GM03348 (cell line): Measurements from ENCODE around the gene EIF4EBP2.
A peak's percentile ranks its signal among the peaks of the same experiment; 100 is the strongest.

Experiments used
- DNase-seq: peaks from one replicate; pipeline ENCODE4 v3.0.0; 2012; ENCODE audit warnings: low spot score

The EIF4EBP2 gene

GRCh38 chr10:70461397-70462348 lies 57.7 kb downstream of the EIF4EBP2 start:
- DNase-seq: peak; percentile 85

- peak; percentile 24 for DNase-seq
These were observed 58.5 kb downstream of the EIF4EBP2 start for GRCh38 chr10:70462349-70462984.

- no peak for DNase-seq
These were observed 61.3 kb downstream of the EIF4EBP2 start for GRCh38 chr10:70465278-70465677.

GRCh38 chr10:70465832-70466231 lies 61.9 kb downstream of the EIF4EBP2 start:
- no peak for DNase-seq

DNA sequence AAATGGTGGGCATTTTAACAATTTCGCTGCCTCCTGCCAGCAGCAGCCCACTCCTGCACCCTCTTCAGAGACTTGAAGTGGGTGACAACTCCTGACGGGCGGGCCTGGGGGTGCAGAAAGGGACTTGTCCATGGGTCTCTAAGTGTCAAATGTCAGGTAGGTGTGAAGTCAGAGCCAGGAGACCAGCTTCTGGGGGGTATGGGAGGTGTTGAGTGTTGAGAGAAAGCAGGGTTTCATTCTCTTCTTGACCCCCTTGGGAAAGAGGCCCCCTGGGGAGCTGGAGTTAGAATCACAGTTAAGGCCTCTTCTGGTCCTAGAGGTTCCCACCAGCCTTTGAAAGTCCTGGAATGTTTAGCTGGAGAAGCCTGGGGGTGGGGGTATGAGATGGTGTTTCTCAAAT lies 63.0 kb downstream of the EIF4EBP2 start:
- DNase-seq: no peak

GRCh38 chr10:70472799-70473454 lies 69.0 kb downstream of the EIF4EBP2 start:
- DNase-seq: no peak

DNA sequence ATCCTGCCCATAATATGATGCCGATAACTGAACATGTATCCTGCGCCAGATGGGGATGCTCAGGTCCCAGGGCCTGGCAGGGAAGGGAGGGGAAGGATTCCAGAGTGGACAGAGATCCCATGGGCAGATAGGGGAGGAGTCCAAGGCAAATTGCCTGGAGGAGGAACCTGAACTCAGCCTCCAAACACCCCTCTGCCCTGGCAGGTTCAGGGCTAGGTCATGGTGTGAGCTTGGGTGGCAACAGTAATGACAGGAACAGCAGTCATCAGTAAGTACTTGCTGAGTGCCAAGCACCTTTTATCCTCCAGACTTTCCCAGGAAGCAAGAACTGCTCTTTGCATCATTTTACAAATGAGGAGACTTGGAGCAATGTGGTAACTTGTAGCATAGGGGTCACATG lies 70.8 kb downstream of the EIF4EBP2 start:
- no peak for DNase-seq

DNA sequence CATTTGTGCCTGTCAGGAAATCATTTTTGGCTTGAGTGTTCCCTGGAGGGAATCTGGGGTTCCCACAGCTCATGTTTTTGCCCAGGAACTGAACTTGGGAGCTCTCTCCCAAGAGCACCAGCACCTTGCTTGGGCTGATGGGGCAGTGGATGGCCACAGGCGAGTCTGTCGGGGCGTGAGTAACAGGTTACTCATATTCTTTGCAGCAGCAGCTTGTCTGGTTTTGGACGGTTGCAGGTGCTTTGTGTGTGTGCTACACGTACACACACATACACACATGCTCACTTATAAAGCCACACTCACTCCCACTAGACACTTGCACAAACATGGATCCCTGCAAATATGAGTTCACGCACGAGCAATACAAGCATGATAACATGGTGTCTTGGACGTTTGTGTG lies 71.7 kb downstream of the EIF4EBP2 start:
- DNase-seq: no peak

DNA sequence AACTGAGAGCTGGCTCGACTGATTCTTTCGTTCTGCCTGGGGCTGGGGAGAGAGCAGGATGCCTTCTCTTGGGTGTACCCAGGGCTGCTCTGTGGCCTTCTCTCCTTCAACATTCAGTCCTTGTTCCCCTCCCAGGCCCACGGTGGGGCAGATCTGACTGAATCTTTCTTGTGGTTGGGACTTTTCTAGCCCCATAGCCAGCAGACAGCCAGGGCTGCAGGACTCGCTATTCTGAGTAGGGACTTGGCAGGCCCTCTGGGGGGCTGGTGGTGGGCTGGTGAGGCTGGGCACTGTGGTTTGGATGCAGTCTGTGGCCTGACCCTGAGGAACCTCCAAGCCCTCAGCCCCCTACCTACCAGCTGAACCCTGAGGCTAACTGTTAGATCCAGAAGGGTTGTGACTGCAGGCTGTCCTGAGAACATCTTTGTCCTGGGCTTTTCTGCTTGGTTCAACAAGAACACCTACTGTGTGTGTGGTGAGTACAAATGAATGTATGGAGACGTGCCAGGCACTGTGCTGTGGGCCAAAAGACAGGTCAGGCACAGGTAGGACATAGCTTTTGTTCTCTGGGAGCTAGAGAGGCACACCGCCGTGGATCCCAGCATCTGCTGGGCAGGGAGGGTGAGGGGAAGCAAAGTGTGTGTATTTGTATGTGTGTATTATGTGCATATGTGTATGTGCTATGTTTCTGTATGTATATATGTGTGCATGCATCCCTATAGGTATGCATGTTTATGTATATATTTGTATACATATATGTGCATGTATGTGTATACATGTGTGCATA lies 72.5 kb downstream of the EIF4EBP2 start:
- no peak for DNase-seq

DNA sequence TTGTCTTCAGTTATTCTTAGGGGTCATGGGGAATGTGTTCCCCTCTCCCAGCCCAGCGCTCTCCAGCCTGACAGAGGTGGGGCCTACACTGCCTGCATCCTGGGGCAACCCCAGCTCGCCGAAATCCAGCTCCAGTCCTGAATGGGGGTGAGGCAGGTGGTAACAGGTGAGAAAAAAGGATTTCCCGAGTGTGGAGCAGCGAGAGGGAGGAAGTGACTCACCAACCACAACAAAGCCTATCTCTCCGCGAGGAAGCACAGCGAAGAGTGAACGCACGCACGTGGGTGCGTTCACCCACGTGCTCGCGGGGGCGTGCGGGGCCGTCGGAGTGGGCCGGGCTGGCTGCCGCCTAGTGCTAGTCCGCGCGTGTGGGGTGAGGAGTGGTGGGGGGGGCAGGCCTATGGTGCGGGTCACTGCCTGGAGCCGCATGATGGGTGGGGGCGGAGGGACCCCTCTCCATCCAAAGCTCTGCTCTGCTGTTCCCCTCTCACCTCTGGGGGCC lies 73.8 kb downstream of the EIF4EBP2 start:
- no peak for DNase-seq
